GM12801 (cell line): ENCODE data around the gene MRPS35.

Experiments used
- CTCF ChIP-seq: IDR thresholded peaks from one replicate; pipeline ENCODE4 v1.5.1; 2011; ENCODE audit warnings: control low read depth; ENCODE audit not compliant: insufficient read length; ENCODE audit errors: extremely low read depth

MRPS35 gene

DNA sequence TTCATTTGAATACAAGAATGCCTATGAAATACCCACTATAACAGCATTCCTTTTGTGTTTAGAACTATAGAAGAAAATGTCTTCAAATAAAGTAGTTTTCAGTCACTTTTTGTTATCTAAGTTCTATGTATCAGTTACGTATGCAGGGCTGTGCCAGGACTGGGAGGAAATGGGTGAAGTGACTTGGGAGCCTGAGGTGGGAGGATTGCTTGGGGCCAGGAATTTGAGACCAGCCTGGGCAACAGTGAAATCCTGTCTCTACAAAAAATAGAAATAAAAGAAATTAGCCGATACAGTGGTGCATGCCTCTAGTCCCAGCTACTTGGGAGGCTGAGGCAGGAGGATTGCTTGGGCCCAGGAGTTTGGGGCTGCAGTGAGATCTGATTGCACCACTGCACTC is 92.3 kb downstream of the MRPS35 start:
- TF ChIP-seq CTCF: no peak

- no peak for TF ChIP-seq CTCF
These were observed 94.6 kb downstream of the MRPS35 start for GRCh38 chr12:27805238-27805637.
